ENCODE data around the gene ADCYAP1R1.

The ADCYAP1R1 gene

GRCh38 chr7:31051598-31052486 is at the start of gene ADCYAP1R1:
ADCYAP1R1 (plus strand) TSS chr7:31052308; CDS start chr7:31063265, 10,957 bp downstream.
- no peak for DNase-seq

DNA sequence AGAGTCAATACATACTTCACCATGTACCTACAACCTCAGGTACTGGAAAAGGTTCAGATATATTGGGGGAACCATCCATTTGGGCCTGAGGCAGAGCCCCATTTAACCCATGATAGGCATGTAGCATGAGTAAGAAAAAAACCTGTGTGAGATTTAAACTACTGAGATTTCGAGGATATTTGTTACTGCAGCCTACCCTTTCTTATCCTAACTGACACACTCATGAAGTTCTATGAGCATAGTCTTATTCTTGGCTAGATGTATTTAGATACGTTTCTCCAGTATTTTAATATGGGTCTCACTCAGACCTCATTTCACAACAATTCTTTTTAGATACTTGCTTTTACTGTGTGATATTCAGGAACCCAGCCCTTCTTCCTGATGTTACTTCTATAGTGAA is 49.0 kb upstream of the ADCYAP1R1 start:
- DNase-seq = no peak

DNA sequence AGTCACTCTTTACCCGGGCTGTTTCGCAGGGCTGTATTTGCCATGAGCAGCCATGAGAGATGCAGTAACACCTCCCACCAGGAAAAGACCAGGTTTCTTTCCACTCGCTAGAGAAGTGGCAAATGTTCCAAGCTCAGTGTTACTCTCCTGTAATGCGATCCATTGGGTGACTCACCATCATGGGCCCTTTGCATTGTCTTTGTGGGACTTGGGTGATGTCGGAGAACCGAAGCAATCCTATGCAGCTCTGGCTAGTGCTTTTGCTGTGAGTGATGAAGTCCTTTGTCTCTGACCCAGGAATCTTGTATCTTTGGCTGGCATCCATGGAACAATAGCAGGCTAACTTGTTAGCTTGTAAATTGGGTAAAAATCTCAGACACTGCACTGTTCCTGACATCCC is 48.4 kb upstream of the ADCYAP1R1 start:
- DNase-seq = no peak

DNA sequence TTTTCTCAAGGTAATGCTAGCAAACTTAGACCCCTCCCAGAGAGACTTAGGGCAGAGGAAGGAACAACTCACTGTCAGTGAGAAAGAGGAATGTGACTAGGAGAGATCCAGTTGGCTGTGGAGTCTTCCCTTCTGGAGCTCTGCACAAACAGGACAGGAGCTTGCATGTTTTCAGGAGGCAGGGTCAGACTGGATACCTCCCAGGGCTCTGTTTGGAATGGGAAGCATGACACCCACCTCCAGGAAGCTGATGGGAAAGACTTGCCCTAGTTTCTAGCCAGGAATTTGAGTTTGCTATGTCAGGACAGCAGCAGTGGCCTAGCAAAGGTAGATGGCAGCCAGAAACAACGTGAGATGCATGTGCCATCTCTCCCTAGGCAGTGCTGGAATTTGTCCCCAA is 47.7 kb upstream of the ADCYAP1R1 start:
- no peak for DNase-seq

DNA sequence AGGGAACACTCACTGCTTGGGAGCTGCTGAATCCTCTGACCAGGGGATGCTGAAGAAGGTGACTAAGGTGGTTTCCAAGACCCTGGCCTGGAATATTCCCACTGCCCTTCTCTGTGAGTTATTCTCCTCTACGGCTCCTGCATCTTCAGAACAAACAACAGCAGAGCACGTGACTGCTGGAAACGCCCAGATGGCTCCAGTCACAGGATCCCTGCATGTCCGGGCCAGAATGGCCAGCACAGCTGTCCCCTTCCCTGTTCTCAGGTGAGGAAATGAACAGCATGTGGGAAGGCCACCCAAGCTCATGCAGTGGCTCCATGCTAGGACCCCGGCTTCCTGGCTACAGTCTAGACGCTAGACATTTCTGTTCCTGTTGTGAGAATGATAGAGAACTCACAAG is 45.3 kb upstream of the ADCYAP1R1 start:
- DNase-seq = no peak

GRCh38 chr7:31007634-31008033 is 44.5 kb upstream of the ADCYAP1R1 start:
- no peak for DNase-seq

GRCh38 chr7:31014826-31015225 is 37.3 kb upstream of the ADCYAP1R1 start:
- DNase-seq = no peak

DNA sequence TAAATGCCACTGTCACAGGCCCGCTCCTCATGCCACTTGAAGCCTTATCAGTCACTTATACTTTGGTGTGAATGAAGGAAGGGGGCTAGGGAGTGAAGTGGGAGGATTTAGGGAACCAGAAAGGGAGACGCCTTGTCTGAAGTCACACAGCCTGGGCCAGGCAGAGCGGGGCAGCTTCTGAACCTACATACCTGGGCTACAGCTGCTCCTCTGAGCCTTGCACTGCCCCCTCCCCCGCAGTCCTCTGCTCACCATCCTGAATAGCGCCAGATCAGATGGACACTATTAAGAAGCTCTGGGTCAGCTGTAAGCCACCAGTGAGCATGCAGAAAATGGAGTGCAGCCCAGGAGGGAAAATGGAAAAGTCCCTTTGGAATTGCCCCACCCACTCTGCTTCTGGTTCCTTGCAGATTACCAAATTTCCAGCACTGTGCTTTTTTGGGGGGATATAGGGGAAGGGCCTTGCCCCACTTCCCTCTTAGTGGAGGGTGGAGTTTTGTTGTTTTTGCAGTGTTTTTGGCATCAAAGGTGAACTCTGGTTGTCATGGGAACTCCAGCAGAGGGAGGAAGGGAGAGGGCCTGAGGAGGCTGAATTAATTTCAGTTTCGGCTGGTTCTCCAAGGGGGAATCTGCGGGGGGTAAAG is 35.0 kb upstream of the ADCYAP1R1 start:
- no peak for DNase-seq

DNA sequence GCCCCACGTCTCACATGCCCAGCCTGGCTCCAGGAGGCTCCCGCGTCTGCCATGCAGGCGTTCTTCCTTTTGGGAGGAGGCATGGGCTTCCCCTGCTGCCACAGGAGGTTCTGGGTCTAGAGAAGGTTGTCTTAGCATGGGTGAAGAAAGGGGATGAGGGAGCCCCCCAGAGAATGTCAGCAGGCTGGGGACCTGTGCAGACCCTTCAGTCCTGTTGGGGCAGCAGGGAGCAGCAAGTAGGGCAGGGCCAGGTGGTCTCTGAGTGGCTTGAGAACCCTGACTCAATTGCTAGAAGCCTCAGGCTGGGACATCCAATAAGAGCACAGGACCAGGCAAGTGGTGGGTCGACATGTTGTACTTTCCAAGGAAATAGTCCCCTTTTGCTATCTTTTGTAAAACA is 34.4 kb upstream of the ADCYAP1R1 start:
- no peak for DNase-seq

DNA sequence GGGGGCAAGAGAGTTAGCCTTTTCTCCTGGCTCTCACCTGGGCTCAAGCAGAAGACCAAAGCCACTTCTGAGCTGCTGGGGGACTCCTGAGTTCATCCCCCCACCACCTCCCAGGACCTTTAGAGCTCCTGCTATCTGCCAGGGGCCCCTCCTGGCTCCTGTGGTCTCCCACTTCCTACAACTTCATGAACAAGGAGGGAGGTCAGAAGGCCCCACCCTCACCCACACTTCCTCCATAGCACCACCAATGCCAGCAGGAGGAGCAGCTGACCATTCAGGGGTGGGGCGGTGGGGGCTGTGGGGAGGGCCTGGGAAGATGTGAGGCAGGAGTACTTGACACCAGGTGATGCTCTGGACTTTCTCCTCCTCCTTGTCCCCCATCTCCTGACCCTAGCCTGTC is 32.6 kb upstream of the ADCYAP1R1 start:
- no peak for DNase-seq

DNA sequence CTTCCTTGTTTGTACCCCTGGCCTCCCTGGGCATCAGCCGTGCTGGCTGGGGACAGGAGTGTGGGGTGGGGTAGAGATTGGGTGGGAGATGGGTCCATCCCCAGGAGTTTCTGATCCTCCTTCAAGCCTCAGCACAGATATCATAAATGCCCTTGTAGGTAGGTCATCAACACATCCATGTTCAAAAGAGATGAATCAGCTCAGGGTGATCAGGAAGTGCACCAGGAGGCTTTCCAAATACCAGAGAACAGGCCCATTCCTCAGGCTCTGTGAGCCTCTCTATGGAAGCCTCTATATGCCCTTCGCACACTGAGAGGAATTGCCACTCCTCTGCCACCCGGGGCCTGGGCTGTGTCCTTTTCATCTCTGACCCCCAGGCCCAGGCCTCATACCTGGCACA is 31.9 kb upstream of the ADCYAP1R1 start:
- no peak for DNase-seq

- DNase-seq = no peak
Measured at GRCh38 chr7:31020652-31021051, 31.5 kb upstream of the ADCYAP1R1 start.

- DNase-seq = no peak
Measured at GRCh38 chr7:31022117-31022516, 30.0 kb upstream of the ADCYAP1R1 start.

DNA sequence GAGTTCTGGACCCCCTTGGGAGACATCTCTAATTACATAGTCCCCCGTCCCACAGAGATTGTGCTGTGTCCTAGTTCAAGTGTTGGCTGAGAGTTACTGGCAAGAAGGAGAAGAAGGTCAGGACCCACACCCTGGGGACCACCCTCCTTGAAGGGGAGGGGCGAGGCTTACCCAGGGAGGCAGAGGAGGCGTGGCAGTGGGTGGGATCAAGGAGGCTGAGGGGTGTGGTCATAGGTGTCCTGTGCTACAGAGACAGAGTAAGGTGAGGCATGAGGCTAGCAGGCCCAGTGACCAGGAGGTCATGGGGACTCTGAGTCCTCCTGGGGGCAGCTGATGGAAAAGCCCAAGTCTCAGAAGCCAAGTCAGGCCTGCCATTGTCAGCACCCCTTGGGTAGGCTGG is 29.4 kb upstream of the ADCYAP1R1 start:
- no peak for DNase-seq

GRCh38 chr7:31023877-31024276 is 28.2 kb upstream of the ADCYAP1R1 start:
- DNase-seq = no peak

GRCh38 chr7:31027161-31027965 is 24.7 kb upstream of the ADCYAP1R1 start:
- DNase-seq = no peak

DNA sequence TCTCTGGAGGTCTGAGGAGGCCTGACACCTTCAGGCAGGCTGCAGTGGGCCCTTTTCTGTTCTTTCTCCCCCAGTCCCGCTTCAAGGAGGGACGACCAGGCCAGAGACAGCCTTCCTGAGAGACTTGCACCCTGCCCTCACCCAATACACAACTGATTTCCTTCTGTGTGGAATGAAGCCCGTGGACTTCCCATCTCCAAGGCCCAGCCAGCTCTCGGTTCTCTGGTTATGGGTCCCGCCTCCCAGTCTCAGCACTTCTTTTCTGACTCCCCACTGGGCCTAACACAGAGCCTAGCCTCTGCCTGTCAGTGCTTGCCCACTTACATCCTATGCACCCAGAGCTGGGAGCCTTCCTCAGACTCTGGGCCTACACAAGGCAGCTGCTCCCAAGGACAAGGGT is 24.1 kb upstream of the ADCYAP1R1 start:
- DNase-seq = no peak

DNA sequence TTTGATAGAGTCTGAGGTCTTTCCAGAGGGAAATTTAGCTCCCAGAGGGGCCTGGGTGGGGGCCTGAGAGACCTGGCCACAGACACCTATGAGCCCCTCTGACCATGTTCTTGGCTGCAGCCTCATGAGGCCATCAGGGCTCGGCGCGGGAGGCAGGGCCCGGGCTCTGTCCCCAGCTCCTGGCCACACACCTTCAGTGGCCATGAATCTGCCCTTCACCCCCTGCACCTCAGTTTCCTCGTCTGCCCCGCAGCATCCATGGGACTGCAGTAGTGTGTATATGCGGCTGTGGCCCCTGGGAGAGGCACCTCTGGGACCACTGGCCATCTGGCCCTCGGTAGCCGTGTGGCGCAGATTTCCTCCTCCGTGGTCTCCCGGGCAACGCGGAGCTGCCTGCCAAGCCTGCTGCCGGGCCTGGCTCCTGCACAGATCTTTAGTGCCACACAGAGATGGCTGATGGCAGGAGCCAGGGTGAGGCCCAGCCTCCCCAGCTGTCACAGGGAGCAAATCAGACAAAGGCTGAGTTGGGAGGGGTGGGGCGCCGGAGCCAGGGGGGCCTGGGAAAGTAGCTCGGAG is 23.6 kb upstream of the ADCYAP1R1 start:
- no peak for DNase-seq

DNA sequence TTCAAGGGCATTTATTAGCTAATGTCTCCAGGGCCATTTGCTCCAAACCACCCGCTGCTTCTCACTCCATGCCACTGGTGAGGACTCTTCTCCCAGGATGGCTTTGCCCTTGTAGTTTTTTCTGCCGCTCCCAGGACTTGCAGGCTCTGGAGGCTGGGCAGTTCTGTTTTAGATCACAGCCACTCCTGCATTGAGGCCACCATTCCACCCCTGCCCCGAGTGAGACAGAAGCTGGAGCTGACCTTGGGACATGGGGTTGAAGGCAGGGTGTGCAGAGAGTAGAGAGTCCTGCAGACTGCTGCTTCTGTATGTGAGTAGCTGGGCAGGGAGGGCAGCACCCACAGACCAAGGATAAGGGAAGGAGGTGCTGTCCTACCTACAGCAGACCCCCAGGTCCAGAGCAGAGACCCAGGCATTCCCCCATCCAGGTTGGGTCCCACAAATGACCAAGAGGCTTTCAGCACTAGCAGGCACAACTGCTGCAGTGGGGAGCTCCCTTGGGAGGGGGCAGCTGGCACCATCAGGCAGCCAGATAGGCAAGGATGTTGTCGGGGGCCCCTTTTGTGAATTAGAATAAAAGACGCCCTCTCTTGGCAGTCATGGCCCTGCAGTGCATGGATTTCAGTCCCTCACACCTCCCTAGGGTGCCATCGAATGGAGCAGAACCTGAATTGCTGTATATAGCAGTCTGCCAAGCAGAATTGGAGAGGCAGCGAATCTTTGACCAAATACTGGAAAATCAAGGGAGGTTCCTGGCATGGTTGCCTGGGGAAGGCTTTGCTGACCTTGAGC is 22.7 kb upstream of the ADCYAP1R1 start:
- DNase-seq = no peak

GRCh38 chr7:31033674-31034300 is 18.3 kb upstream of the ADCYAP1R1 start:
- DNase-seq = no peak

DNA sequence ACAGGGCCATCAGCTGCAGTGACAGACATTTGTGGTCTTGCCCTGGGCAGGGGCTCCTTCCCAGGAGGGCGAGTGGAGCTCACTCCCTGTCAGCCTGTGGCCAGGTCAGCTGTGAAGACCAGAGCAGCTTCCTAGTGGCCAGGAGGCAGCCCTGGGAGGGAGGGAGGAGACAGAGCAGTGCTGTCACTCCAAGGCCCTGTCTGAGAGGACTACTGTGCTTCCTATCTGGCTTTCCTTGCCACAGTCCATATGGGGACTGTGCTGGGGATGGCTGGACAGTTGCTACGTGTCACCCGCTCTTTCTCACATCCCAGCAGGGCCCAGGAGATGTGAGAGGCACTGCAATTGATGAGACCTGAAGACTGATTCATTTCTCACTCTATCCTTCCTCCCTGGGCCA is 15.2 kb upstream of the ADCYAP1R1 start:
- no peak for DNase-seq

GRCh38 chr7:31043051-31043471 is 9.0 kb upstream of the ADCYAP1R1 start:
- DNase-seq = no peak

Measured in stimulated activated naive CD4-positive, alpha-beta T cell (primary cell).